Ecto neural progenitor cell (in vitro differentiated cells): ENCODE data around the gene USP20.

Experiments
- DNase-seq: peaks from one replicate; pipeline ENCODE4 v3.0.0-alpha.2; 2018; ENCODE audit warnings: low spot score

Gene USP20

GRCh38 chr9:129823935-129824601 lies 11.2 kb upstream of the USP20 start, which contains the start of gene TOR1A:
TSS of gene TOR1A (minus strand) at chr9:129824136. CDS start at chr9:129824085, 51 bp downstream.
- DNase-seq: peak; percentile 94

DNA sequence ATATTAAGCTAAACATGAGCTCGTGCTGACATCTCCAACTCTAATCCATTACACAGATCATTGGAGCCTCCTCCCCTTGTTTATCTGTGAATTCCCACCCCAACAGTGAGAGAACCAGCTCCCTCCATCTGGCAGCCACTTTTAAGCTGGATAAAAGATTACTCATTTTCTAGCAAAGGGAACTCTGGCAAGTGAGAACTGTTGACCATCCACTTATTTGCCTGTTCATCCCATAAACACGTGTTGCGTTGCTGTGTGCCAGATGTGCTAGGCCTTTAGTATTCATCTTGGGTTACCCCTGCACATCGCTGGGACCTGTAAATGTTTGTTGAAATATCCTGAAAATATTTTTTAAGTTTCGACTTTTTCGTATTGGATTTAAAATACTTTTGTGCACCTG lies 8.9 kb upstream of the USP20 start:
- DNase-seq: no peak

DNA sequence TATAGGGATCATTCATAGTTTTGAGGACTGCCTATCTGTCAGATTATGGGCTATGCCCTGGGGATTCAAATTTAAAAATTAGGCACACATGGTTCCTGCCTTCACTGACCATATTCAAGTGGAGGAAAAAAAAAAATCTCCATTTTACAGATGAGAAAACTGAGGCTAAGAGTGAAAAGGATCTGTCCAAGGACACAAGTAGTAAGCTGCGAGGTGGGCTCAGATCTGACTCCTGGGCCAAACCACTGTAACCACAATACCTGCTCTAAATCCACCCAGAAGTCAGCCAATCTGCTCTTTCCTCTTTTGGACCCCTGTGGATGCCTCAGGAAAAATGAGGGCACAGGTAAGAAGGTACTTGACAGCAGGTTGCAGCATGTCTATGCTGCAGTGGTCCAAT lies 8.5 kb upstream of the USP20 start:
- DNase-seq: no peak

- no peak for DNase-seq
These were observed 7.2 kb upstream of the USP20 start for GRCh38 chr9:129828051-129828450.

- no peak for DNase-seq
These were observed 6.3 kb upstream of the USP20 start for GRCh38 chr9:129828969-129829368.

GRCh38 chr9:129832982-129833381 lies 2.3 kb upstream of the USP20 start:
- no peak for DNase-seq

- no peak for DNase-seq
These were observed 650 bp upstream of the USP20 start for GRCh38 chr9:129834489-129835127.

DNA sequence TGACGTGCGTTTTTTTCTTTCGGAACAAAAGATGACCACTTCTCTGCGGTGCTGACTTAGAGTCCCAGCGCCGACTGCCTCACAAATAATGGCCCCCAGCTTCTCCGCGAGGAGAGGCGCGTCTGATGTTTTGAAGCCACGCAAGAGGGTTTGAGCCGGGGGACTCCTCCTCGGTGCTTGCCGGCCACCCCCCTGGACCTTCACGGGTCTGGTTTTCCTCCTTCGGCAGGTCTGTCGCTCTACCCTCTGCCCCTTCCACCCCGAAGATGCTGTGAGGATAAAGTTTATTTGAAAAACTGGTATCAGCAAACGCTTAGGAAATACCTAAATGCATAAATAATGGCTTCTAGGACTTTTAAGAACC lies 584 bp downstream of the USP20 start:
- no peak for DNase-seq

- no peak for DNase-seq
These were observed 1.2 kb downstream of the USP20 start for GRCh38 chr9:129836311-129837007.

DNA sequence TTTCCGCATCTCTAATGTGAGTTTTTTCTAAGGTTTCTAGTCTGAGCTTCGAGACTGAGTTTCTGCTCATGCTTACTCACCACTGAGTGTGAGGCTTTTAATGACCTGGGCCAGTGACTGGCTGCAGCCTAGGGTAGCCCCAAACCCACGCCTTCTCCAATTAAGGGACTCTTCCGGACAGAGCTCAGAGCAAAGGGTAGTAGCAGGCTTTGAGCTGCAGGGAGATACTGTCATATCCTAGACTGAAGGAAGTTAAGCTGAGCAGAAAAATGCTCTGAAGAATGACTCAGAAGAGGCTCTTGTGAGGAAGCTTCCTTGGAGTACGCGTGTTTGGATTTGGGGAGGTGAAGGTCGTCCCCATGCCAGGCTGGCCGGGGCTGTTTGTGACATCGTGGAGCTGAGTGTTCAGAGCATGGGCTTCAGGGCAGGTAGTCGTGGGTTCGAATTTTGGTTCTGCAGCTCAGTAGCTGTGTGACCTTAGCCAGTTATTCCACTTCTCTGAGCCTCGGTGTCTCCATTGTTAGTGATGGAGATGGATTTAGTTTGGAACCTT lies 3.5 kb downstream of the USP20 start:
- no peak for DNase-seq

GRCh38 chr9:129839324-129840023 lies 4.2 kb downstream of the USP20 start:
- no peak for DNase-seq

GRCh38 chr9:129840034-129840433 lies 4.8 kb downstream of the USP20 start:
- DNase-seq: no peak

- no peak for DNase-seq
These were observed 5.8 kb downstream of the USP20 start for GRCh38 chr9:129841071-129841470.

- no peak for DNase-seq
These were observed 10.1 kb downstream of the USP20 start for GRCh38 chr9:129845373-129845772.

DNA sequence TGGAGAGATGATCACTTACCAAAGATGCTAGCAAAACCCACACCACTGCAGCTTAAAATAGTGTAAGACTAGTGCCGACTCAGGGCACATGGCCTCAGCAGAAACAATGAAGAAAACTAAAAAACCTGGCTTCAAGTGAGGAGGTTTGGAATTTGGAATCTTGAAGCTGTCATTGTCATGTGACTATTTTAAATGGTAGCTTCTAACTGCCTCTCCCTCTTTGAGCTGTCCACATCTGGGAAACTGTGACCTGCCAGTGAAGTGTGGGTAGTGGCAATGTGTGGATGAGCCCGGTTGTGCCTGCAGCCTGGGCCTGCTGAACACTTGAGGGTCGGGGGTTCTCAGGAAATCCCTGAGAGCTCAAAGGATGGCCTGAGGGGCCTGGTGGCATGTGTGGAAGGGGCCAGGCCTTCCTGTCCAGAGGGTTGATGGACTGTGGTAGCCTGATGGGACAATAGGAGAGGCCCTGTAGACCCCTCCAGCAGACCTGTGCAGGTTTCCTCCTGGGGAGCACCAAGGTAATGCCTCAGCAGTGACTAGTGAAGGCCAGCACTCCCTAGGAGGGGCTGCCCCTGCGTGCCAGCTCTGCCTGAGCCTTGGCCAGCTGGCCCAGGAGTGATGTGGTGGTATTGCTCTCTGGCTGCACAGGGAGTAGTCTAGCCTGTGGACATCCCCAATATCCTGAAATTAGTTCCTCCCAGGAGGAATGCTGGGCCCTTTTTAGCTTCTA lies 13.6 kb downstream of the USP20 start:
- no peak for DNase-seq

- DNase-seq: no peak
These were observed 14.6 kb downstream of the USP20 start for GRCh38 chr9:129849901-129850300.

DNA sequence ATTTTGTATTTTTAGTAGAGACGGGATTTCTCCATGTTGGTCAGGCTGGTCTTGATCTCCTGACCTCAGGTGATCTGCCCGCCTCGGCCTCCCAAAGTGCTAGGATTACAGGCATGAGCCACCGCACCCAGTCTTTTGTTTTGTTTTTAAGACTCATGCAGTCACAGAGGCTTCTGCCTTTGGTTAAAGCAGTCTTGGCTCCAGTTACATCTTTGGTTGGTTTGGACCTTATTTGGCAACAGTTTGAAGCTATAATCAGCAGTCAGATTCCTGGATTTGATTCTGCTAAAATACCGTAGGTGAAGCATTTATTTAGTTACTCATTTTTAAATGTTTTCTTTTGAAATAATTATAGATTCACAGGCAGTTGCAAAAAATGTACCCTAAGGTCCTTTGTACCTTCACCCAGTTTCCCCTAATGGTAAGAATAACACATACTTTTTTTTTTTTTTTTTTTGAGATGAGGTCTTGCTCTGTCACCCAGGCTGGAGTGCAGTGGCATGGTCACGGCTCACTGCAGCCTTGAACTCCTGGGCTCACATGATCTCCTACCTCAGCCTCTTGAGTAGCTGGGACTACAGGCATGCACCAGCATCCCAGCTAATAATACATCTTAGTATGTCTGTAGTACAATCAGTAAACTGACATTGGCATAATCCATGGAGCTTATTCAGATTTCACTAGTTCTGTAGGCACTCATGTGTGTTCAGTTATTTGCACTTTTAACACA lies 15.7 kb downstream of the USP20 start:
- no peak for DNase-seq

- no peak for DNase-seq
These were observed 16.6 kb downstream of the USP20 start for GRCh38 chr9:129851821-129852220.

DNA sequence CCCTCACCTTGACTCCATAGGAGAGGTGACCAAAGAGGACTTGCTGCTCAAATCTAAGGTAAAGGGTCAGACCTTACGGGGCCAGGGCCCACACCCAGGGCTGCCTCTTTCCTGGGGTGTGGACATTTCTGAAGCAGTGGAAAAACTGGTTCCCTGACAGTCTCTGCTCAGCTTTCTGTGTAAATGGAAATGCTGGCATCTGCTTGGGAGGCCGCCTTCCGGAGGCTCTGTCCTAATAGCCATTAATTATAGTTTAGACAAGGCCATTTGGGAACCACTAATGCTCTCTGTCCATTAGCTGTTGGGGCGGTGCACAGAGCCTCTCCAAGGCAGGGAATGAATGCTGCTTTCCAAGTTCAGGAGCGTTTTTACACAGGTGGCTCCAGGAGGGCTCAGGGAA lies 17.3 kb downstream of the USP20 start:
- DNase-seq: no peak

DNA sequence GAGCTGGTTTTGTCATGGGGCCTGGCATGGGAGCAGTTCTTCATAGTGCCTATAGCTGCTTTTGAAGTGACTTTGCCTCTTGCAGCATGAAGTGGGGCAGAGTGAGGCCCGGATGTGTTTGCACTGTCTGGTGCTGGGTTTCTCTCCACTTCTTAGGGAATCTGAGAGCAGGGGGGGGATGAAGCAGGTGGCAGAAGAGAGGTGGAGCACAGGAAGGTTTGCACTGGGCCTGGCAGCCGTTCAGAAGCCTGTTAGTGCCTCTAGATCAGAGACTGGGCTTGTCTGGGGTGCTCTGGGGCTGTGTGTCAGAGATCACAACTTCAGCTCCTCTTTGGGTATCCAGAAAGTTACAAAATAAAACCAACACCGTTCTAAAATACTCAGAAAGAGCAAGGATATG lies 18.4 kb downstream of the USP20 start:
- DNase-seq: no peak

GRCh38 chr9:129854588-129855110 lies 19.4 kb downstream of the USP20 start:
- no peak for DNase-seq
